HG03108 (cell line): Measurements from ENCODE around the gene DYNC1LI2.

Experiments used
- ATAC-seq: cut with Tn5 transposase; IDR thresholded peaks from one replicate; pipeline ENCODE4 v1.9.1; 2021; ENCODE audit warnings: moderate library complexity; ENCODE audit not compliant: unreplicated experiment

DYNC1LI2 gene

DNA sequence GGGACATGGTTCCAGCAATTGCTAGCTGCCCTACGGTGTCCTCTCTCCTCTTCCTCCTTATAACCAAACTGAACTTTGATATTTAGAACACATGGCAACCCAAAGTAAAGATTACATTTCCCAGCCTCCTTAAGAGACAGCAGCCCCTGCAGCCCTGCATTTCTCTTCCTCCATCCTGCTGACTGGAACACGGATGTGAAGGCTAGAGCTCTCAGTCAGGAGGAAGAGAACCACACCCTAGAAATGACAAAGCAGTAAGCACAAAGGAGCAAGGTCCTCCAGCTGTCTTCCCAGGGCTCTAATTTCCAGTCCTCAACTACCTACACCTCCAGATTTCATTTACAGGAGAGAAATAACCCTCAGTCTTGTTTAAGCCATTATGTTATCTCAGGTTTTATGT lies 10.9 kb downstream of the DYNC1LI2 start:
- no peak for ATAC-seq

DNA sequence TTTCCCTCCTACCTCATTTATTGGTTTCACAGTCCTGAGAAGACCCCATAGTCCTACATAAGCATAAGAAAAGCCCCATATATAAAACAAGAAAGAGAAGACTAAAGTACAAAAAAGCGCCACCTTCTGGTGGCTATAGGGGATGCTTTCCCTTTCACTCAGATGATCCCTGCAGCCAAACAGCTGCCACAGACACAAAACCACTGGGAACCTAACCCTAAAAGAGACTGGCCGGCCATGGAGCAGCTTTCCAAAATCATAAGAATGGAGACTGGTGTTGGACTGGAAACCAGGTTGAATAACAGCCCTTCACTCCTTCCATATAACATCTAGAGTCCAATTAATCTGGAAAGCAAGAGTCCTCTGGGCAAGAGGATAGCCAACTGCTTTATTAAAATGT lies 11.4 kb downstream of the DYNC1LI2 start:
- no peak for ATAC-seq

DNA sequence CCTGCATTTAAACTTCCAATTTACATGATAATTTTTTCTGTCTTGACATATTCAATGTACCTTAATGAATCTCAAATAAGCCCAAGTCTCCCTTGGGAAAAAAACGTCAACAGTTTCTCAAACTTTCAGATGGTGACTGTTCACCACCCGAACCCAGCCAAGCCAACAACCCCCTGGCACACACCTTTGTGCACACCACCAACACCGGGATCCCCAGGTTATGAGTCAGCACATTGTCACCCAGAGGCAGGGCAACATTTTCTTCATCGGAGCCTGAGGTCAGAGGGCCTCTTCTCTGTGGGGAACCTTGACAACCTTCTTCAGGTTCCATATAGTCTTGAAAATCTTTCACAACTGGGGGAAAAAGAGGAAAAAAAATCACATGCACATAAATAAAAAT lies 15.5 kb downstream of the DYNC1LI2 start:
- no peak for ATAC-seq

DNA sequence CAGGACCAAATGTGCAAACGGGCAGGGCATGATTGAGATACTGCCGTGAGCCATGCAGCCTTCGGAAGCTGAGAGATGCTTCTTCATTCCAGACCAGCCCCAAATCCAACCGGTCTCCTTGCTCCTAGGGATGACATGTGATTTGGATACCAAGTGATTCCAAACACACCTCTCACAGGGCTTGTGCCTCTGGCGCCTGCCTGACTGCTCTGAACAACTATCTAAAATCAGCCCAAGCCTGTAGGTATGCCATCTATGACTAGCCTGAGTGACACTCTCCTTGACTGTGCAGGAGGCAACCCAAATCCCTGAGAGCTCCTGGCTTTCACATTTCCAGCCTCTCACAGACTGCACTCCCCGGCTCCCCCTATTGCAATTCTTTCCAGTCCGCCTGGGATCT lies 20.3 kb downstream of the DYNC1LI2 start:
- no peak for ATAC-seq

DNA sequence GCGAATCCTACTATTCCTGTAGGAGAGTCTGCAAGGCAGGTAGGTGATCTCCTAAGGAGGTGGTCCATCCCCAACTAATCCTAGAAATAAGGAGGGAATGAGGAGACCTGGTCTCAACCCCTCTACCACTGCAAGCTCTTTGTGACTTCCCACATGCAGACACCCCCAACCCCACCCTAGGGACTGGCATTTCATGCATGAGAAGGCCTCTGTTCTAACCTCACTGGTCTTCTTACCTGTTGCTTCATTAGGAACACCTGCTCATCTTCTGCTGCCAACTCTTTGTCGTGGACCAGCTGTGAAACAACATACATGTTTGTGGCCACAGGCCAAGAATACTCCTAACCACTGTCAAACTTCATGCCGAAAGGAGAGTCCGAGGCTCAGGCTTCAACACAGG lies 22.6 kb downstream of the DYNC1LI2 start:
- no peak for ATAC-seq

DNA sequence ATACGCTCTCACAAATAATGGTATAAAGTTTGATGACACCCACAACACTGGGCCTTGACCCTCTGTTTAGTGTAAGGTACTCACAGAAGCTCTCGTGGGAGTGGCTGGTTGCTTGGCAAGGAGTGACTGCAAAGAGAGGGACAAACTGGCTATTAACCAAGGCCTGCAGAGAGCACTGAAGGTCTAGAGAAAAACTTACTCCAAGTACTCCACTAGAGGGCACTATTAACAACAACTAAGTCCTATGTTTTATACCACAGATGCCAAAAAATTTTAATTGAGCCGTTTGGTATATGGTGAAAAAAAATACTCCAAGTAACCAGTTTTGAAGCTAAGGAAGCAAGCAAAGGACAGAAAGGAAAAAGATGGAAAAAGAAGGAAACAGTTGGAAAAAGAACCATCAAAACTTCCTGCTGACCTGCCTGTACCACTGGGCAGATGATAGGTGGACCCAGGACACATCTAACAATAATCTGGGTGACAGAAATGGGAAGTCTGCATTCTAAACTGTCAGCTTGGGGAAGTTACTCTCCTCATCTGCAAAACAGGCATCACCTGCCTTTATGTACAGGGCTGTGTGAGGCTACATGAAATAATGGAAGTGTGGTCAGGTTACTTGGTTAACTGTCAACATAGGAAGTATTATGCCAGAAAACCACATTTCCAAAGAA lies 23.2 kb downstream of the DYNC1LI2 start:
- ATAC-seq = no peak

DNA sequence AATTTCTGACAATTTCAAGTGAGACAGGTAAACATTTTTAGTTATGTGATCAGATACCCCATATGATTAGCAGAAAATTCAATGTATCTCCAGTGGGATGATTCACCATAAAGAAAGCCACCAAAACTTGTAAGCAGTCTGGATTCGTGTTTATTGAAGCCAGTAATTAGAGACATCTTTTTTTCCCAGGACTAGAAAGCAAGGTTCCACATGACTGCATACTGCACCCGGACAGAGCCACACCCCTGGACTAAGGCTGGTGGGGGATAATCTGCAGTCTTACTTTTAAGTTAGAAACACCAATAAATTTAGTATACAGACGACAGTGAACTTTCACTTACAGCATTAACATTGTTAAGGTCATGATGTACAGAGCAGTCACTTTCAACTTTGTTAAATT lies 30.6 kb downstream of the DYNC1LI2 start:
- ATAC-seq = no peak

DNA sequence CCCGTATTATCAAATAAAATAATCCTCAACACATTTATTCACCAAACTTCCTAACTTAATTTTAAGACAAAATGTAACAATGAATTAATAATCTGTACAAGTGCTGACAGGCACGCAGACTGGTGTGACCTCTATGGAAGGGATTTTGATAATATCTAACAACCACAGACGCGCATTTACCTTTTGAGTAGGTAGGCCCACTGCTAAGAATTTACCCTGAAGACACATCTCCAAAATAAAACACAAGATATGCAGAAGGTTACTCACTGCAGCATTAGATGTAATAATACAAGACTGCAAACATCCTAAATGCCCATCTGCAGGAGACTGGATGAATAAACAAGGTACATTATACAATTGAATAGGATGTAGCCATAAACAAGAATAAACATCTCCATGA lies 32.2 kb downstream of the DYNC1LI2 start:
- no peak for ATAC-seq

DNA sequence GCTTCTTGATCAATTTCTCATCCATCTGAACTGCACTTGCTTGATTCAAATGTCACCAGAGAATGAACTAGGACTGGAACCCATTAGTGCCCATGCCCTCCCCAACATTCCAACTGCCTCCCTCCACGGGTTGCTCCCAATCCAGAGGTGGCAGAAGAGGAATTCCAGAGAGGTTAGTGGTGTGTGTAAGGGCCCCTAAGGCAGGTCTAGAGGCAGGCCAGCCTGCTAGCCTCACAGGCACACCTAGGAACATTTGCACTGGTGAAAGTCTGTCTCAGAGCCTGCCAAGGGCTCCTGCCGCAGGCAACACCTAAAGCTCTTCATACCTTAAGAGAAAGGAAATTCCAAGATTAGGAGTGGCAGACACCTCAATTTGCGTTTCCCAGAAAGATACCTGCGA lies 33.6 kb downstream of the DYNC1LI2 start:
- no peak for ATAC-seq

DNA sequence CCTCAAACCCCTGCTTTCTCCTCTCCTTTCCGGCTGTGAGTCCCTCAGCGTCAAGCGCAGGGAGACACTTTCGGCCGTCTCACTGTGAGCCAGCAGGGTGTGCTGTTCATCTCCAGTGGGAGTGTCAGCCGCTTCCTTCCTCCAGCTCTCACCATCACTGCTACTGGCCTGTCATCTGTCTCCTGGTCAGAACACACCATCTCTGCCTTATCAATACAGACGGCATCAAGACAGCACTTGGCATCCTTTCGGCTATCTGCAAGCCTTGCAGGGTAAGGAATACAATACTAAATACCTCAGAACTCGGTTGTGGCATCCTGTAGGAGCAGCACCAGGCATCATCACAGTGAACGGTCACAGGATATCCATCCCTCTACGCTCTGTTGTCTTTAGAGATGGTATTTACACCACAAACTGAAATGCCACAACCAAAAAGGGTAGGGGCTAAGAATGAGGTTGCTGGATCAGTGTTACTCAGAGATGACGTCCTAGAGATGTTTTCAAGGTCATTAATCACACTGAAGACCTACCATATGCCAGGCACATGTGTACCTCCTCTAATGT lies 34.2 kb downstream of the DYNC1LI2 start:
- ATAC-seq = no peak

DNA sequence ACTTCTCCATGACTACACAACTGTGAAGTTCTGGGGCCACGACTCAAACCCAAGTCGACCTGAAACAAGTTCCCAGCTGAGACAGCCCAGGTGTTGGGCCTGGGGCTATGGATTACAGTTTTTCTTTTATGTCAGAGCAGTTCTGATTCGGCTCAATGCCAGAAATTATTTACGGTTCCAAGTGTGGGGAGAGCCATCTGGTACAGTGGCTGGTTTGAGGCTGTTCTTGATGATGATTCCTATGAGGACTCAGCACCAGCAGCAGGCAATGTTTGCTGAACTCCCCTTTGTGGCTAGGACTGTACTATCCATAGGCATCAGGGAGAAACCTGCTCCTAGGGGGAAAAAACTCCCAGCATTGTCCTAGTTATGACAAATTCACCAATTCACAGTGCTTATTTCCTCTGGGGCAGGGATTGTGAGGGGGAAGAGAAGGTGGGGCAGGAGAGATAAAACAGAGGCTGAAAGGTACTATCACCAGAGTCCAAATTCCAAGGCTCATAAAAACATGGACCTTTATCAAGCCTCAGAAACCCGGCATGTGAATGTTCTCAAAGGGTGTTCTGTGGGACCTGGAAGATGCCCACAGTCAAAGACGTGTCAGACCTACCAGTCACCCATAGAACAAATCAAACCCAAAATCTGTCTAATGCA lies 36.6 kb downstream of the DYNC1LI2 start:
- ATAC-seq = no peak

DNA sequence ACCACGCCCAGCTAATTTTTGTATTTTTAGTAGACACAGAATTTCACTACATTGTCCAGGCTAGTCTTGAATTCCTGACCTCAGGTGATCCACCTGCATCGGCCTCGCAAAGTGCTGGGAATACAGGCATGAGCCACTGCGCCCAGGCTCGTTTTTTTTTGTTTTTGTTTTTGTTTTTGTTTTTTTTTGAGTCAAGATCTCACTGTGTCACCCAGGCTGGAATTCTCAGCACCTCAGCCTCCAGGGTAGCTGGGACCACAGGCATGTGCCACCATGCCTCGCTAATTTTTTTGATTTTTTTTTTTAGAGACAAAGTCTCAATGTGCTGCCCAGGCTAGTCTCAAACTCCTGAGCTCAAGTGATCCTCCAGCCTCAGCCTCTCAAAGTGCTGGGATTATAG lies 37.3 kb downstream of the DYNC1LI2 start:
- ATAC-seq = no peak

DNA sequence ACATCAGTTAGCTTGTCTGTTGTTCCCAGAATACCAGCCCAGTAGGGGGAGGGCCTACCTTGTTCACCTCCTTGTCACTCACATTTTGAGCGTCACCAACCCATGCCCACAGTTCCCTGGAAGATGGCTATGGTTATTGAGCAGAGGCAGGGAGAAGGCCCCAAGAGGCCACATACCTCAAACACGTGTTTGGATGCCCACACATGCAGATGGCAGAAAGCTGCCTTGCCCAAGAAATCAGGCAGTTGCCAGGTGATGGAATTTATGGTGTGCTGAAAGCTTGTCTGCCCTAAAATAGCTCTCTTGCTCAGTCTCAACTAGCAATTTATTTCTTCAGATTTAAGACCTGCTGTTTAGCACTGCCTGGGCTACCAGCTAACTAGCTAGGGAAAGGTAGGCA lies 38.3 kb downstream of the DYNC1LI2 start:
- ATAC-seq = no peak

DNA sequence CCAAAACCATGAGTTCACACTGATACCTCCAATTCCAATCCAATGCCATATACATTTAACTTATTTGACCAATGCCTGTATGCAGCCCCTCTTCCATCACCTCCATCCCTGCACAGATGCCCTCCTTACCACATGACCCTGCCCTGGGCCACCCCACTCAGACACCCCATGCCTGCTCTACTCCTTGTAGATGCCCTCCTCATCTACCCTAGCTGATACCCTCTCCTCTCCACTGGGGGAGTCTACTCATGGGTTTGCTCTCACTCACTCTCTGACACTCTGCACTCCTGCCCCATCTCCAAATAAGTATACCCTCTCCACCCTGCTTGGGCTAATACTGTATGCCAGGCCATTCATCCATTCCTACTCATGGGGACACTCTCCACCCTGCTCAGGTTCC lies 38.9 kb downstream of the DYNC1LI2 start:
- ATAC-seq = no peak

DNA sequence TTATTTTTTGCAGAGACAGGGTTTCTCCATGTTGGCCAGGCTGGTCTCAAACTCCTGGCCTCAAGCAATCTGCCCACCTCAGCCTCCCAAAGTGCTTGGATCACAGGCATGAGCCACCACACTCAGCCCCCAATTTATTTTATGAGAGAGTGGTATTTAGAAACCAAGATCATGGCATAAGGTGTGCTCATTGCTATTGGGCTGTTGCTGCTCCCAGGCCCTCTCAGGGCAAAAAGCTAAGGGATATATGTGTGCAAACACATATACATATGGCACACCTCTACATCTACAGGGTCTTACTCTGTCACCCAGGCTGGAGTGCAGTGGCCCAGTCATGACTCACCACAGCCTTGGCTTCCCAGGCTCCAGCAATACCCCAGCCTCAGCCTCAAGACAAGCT lies 39.8 kb downstream of the DYNC1LI2 start:
- no peak for ATAC-seq

DNA sequence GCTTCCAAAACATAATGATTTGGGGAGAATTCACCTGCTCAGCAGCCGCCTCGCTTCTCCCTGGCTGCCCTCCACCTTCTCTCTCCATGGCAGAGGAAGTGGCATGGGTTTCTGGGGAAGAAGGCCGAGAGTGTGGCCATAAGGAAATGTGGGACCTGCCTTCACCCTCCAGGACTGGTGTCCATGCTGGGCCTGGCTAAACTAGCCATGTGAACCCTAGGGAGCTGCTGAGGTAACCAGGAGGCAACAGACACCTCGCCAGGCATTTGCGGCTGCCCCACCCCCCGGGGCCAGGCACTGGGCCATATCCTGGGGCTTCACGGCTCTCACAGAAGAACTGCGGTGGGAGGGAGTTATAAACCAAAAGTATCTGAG lies 44.9 kb downstream of the DYNC1LI2 start:
- ATAC-seq = no peak

DNA sequence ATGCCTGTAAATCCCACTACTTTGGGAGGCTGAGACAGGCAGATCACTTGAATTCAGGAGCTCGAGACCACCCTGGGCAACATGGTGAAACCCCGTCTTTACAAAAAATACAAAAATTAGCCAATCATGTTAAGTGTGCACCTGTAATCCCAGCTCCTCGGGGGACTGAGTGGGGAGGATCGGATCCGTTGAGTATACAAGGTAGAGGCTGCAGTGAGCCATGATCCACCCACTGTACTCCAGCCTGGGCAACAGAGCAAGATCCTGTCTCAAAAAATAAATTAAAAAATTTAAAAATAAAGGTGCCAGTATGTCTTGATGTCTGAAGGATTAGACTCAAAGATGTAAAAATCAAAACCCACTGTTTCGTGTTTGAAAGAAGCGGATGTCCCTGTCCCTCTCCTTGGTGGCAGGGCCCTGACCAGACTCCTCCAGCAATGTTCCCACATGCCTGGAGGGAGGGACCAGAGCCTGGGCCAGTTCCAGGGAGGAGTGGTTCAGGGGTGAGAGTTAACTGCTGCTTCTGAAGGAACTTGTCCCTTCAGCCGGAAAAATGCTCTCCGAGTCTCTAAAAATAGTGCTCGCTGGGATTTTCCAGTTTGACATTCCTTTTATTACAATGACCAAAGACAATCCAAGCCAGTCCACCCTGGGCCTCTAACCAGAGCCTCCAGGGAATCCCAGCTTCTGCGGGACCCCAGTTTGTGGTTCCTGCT lies 45.5 kb downstream of the DYNC1LI2 start:
- no peak for ATAC-seq

DNA sequence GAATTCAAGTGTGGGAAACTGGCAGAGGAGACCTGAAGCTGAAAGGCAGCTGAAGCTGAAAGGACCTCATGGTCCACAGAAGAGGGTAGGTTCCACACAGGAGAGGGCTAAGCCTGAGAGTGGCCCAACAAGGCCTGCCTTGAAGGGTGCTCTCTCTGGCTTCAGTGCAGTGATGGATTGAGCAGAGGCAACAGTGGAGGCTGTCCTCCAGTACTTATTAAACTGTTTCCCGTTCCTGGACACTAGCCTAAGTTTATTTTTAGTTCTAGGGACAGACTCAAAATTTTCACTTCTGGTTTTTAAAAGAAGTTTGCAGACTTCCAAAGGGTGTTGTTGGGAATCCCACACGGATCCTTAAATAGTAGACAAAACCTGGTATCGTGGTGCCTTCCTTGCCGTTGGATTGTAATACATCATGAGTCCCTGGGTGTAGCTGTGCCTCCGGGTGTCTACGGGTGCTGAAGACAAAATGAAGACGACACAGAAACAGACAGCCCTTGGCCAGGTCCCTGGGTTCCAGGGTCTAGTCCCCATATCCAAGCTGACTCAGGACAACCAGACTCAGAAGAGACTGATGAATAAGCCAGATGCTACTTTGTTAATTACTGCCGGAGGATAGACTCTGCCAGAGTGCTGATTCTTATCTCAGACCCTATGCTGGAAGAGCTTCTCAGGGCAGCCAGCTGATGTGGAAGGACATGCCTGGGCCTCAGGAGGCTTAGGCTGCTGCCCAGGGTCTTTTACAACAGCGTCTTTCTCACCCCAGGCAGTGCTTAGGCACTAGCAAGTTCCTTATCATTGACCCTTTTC lies 47.8 kb downstream of the DYNC1LI2 start:
- no peak for ATAC-seq

DNA sequence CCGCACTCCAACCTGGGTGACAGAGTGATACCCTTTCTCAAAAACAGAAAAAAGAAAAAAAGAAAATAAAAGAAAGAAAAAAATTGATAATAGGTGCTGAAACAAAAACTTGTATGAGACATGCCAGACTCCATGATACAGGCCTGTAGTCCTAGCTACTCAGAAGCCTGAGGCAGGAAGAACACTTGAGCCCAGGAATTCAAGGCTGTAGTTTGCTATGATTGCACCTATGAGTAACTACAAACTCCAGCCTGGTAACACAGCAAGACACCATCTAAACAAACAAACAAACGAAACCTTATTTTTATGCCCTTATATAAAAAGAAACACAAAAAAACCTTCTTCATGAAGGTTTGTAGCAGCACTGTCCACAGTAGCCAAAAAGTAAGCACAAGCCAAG lies 49.9 kb downstream of the DYNC1LI2 start:
- ATAC-seq = no peak

DNA sequence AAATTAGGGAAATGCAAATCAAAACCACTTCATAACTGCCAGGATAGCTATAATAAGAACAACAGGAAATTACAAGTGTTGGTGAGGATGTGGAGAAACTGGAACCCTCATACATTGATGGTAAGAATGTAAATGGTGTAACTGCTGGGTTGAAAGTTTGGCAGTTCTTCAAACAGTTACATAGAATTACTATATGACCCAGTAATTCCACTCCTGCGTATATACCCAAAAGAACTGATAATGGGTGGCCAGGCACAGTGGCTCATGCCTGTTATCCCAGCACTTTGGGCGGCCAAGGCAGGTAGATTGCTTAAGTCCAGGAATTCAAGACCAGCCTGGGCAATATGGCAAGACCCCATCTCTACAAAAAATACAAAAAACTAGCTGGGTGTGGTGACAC lies 50.4 kb downstream of the DYNC1LI2 start:
- no peak for ATAC-seq

DNA sequence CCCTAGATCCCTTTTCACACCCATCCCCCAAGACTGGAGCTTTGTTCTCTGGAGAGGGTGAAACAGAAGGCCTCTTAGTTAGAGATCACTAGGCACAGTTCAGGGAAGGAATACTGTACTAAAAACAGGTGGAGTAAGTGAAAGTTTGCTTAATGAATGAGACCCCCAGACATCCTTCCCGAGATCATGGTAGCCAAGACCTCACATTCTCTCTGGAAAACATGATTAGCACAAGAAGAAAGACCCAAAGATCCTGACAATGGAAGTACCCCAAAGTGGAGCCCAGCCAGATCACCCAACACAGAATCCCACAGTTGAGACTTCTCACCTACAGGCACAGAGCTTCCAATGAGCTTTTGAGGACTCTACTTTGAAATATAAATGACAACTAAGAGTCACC lies 51.5 kb downstream of the DYNC1LI2 start:
- no peak for ATAC-seq
